Measurements from ENCODE around the gene CLK4.

The CLK4 gene

DNA sequence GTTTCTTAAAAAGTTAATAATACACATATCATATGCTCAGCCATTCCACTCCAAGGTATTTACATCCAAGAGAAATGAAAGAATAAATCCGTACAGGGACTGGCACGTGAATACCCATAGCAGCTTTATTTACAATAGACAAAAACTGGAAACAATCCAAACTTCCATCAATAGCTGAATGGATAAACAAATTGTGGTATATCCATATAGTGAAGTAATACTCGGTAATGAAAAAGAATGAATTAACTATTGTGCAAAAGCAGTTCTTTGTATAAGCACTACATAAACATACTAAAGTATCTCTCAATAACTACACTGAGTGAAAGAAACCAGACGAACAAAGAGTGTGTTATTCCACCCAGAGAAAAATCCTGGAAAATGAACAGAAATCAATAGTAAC lies 54.2 kb downstream of the CLK4 start:
- no peak overlapping the region for H3K27ac ChIP-seq (replicated peaks; ENCODE audit: low read length)
- H3K4ac ChIP-seq (ENCODE audit: low read length): no peak overlapping the region
- H4K8ac ChIP-seq (ENCODE audit: low read depth, low read length): no peak overlapping the region
- no CpG with 5 or more reads among the region's 4 CpGs for WGBS, 2 donors (ENCODE audit: extremely low coverage in 2 of 2, insufficient read length in 2 of 2, insufficient replicate concordance in 1 of 2)
- H2BK120ac ChIP-seq (ENCODE audit: low read depth, low read length): no peak overlapping the region
- no peaks in the 10 kb centered on the region for H3K4me1 ChIP-seq (ENCODE audit: control insufficient read depth in 2 of 2, insufficient read depth in 1 of 2, low read depth in 1 of 2, low read length in 2 of 2)
- no peak overlapping the region for H3K4me3 ChIP-seq (ENCODE audit: low read length in 2 of 2)
- no peaks in the 10 kb centered on the region for H3K79me1 ChIP-seq (ENCODE audit: low read depth, low read length)
- peaks cover 0 to 12% (median 0%) of the 10 kb centered on the region in 3 experiments for H3K27me3 ChIP-seq (ENCODE audit: control insufficient read depth in 3 of 3, insufficient read depth in 3 of 3, low read depth in 1 of 3, low read length in 3 of 3)
- H3K14ac ChIP-seq (ENCODE audit: low read length): no peak overlapping the region
- H2BK15ac ChIP-seq (ENCODE audit: low read length): no peak overlapping the region
- no peak overlapping the region for H3K4me2 ChIP-seq (ENCODE audit: insufficient read depth, low read length, poor library complexity, severe bottlenecking)
- H3K9me3 ChIP-seq (replicated peaks in 1 of 2; ENCODE audit: control insufficient read depth in 2 of 2, insufficient read depth in 1 of 2, low read depth in 1 of 2, low read length in 2 of 2): peaks cover 2 to 13% of the 10 kb centered on the region in 2 donors
- H2AFZ ChIP-seq (ENCODE audit: low read length): no peak overlapping the region
- DNase-seq (ENCODE audit: low spot score): no peak
- no peak overlapping the region for H2BK5ac ChIP-seq (ENCODE audit: low read length)
- no peak overlapping the region for H3K9ac ChIP-seq (ENCODE audit: low read depth, low read length, poor library complexity)
- no peak overlapping the region for H2AK5ac ChIP-seq (ENCODE audit: low read depth, low read length)
- no peaks in the 10 kb centered on the region for H3K36me3 ChIP-seq (replicated peaks in 1 of 2; ENCODE audit: control insufficient read depth in 2 of 2, insufficient read depth in 2 of 2, low read length in 2 of 2)
- no peak overlapping the region for H2BK12ac ChIP-seq (ENCODE audit: low read length)
- H3K23ac ChIP-seq (ENCODE audit: low read depth, low read length, poor library complexity): no peak overlapping the region
- no peak overlapping the region for H4K91ac ChIP-seq (ENCODE audit: low read depth, low read length, poor library complexity)
- H3K18ac ChIP-seq (ENCODE audit: low read length): no peak overlapping the region

DNA sequence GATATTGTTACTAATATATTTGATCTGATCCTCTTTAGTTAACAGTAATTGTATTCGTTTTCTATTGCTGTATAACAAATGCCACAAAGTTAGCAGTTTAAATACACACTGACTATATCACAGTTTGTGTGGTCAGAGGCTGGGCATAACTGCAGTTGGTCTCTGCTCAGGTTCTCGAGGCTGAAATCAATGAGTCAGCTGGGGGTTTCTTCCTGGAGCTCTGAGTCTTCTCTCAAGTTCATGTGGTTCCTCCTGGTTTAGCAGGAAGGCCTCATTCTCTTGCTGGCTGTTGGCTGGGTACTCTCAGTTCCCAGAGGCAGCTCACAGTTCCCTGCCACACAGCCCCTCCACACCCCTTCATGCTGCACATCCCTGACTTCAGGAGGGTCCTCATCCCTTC lies 57.4 kb downstream of the CLK4 start:
- Histone ChIP-seq H3K14ac (ENCODE audit: low read length) (no peak overlapping the region), H3K4me2 (ENCODE audit: insufficient read depth, low read length, poor library complexity, severe bottlenecking) (no peak overlapping the region), H3K18ac (ENCODE audit: low read length) (no peak overlapping the region), H3K36me3 (replicated peaks in 1 of 2; ENCODE audit: control insufficient read depth in 2 of 2, insufficient read depth in 2 of 2, low read length in 2 of 2) (no peaks in the 10 kb centered on the region), H4K91ac (ENCODE audit: low read depth, low read length, poor library complexity) (no peak overlapping the region), H3K27ac (replicated peaks; ENCODE audit: low read length) (no peak overlapping the region), H3K4me1 (ENCODE audit: control insufficient read depth in 2 of 2, insufficient read depth in 1 of 2, low read depth in 1 of 2, low read length in 2 of 2) (peaks cover 0 to 1% of the 10 kb centered on the region in 2 donors), H2AFZ (ENCODE audit: low read length) (no peak overlapping the region), H3K23ac (ENCODE audit: low read depth, low read length, poor library complexity) (no peak overlapping the region), H2BK120ac (ENCODE audit: low read depth, low read length) (no peak overlapping the region), H3K27me3 (ENCODE audit: control insufficient read depth in 3 of 3, insufficient read depth in 3 of 3, low read depth in 1 of 3, low read length in 3 of 3) (peaks cover 0 to 2% (median 0%) of the 10 kb centered on the region in 3 experiments), H3K9ac (ENCODE audit: low read depth, low read length, poor library complexity) (no peak overlapping the region), H2BK12ac (ENCODE audit: low read length) (no peak overlapping the region), H3K4me3 (ENCODE audit: low read length in 2 of 2) (no peak overlapping the region), H3K9me3 (replicated peaks in 1 of 2; ENCODE audit: control insufficient read depth in 2 of 2, insufficient read depth in 1 of 2, low read depth in 1 of 2, low read length in 2 of 2) (peaks cover 2 to 13% of the 10 kb centered on the region in 2 donors), H4K8ac (ENCODE audit: low read depth, low read length) (no peak overlapping the region), H2BK5ac (ENCODE audit: low read length) (no peak overlapping the region), H3K4ac (ENCODE audit: low read length) (no peak overlapping the region), H2BK15ac (ENCODE audit: low read length) (no peak overlapping the region), H2AK5ac (ENCODE audit: low read depth, low read length) (no peak overlapping the region), H3K79me1 (ENCODE audit: low read depth, low read length) (no peaks in the 10 kb centered on the region)
- DNase-seq (ENCODE audit: low spot score): no peak
- WGBS, 2 donors (ENCODE audit: extremely low coverage in 2 of 2, insufficient read length in 2 of 2, insufficient replicate concordance in 1 of 2): no CpG with 5 or more reads among the region's 2 CpGs

DNA sequence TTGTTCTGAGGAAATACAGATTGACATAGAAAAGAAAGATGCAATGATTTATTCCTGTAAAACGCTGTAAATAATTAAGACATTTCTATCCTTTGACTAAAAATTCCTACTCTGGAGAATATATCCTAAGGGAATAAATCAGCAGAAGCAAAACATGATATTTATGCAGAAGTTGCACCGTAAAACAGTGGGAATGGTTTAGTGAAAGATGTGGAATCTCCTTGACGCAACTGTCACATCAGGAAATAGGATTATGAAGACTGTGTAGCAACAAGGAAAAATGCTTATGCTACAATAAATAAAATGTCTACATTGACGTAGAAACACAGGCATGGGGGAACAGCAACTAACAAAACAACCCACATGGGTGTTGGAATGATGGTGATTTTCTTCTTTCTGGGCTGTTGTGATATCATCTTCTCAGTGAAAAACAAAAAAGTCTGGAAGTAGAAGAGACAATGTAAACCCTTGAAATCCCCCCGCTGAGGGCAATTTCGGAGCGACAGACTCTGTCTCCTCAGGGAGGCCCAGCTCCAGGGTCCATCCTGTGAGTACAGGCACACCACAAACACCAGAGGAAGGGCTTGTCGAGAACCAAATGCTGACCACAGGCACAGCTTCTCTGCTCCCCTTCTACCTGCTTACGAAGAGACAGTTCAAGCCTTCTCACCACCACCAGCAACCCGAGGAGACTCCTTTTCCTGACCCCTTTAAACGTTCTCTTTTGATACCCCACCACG lies 61.9 kb downstream of the CLK4 start:
- Histone ChIP-seq H3K14ac (ENCODE audit: low read length) (no peak overlapping the region), H2AFZ (ENCODE audit: low read length) (no peak overlapping the region), H2AK5ac (ENCODE audit: low read depth, low read length) (no peak overlapping the region), H3K23ac (ENCODE audit: low read depth, low read length, poor library complexity) (no peak overlapping the region), H3K9me3 (replicated peaks in 1 of 2; ENCODE audit: control insufficient read depth in 2 of 2, insufficient read depth in 1 of 2, low read depth in 1 of 2, low read length in 2 of 2) (peaks cover 0 to 4% of the 10 kb centered on the region in 2 donors), H3K79me1 (ENCODE audit: low read depth, low read length) (no peaks in the 10 kb centered on the region), H3K27ac (replicated peaks; ENCODE audit: low read length) (no peak overlapping the region), H2BK5ac (ENCODE audit: low read length) (no peak overlapping the region), H3K4ac (ENCODE audit: low read length) (no peak overlapping the region), H2BK120ac (ENCODE audit: low read depth, low read length) (no peak overlapping the region), H3K36me3 (replicated peaks in 1 of 2; ENCODE audit: control insufficient read depth in 2 of 2, insufficient read depth in 2 of 2, low read length in 2 of 2) (no peaks in the 10 kb centered on the region), H4K8ac (ENCODE audit: low read depth, low read length) (no peak overlapping the region), H3K9ac (ENCODE audit: low read depth, low read length, poor library complexity) (no peak overlapping the region), H3K4me1 (ENCODE audit: control insufficient read depth in 2 of 2, insufficient read depth in 1 of 2, low read depth in 1 of 2, low read length in 2 of 2) (peaks cover 0 to 3% of the 10 kb centered on the region in 2 donors), H3K4me2 (ENCODE audit: insufficient read depth, low read length, poor library complexity, severe bottlenecking) (no peak overlapping the region), H2BK12ac (ENCODE audit: low read length) (no peak overlapping the region), H3K27me3 (ENCODE audit: control insufficient read depth in 3 of 3, insufficient read depth in 3 of 3, low read depth in 1 of 3, low read length in 3 of 3) (peaks cover 0 to 4% (median 0%) of the 10 kb centered on the region in 3 experiments), H3K18ac (ENCODE audit: low read length) (peak overlapping the region; percentile 70), H3K4me3 (ENCODE audit: low read length in 2 of 2) (no peak overlapping the region), H2BK15ac (ENCODE audit: low read length) (no peak overlapping the region), H4K91ac (ENCODE audit: low read depth, low read length, poor library complexity) (no peak overlapping the region)
- WGBS, 2 donors (ENCODE audit: extremely low coverage in 2 of 2, insufficient read length in 2 of 2, insufficient replicate concordance in 1 of 2): no CpG with 5 or more reads among the region's 12 CpGs
- DNase-seq (ENCODE audit: low spot score): no peak

DNA sequence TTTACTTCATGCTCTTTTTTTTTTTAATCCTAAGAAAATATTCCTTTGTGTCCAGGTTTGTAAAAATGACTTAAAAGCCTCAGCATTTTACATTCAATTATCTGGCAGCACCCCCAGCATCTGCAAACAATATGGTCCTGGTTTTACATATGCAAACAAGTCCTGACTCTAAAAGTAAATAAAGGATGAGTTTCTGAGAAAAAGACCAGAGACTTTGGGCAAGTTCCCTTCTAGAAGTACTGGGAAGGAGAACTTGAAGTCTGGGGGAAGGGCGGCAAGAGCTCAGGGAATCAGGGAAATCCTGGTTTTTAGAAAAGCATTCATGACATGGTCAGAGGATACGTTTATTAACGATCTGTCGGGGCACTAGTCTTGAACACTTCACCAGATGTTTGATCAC lies 62.5 kb downstream of the CLK4 start:
- Histone ChIP-seq H2AK5ac (ENCODE audit: low read depth, low read length) (no peak overlapping the region), H3K27ac (replicated peaks; ENCODE audit: low read length) (no peak overlapping the region), H3K4me3 (ENCODE audit: low read length in 2 of 2) (no peak overlapping the region), H3K27me3 (ENCODE audit: control insufficient read depth in 3 of 3, insufficient read depth in 3 of 3, low read depth in 1 of 3, low read length in 3 of 3) (peaks cover 0 to 4% (median 0%) of the 10 kb centered on the region in 3 experiments), H3K23ac (ENCODE audit: low read depth, low read length, poor library complexity) (no peak overlapping the region), H3K18ac (ENCODE audit: low read length) (no peak overlapping the region), H4K91ac (ENCODE audit: low read depth, low read length, poor library complexity) (no peak overlapping the region), H3K79me1 (ENCODE audit: low read depth, low read length) (no peaks in the 10 kb centered on the region), H3K4me1 (ENCODE audit: control insufficient read depth in 2 of 2, insufficient read depth in 1 of 2, low read depth in 1 of 2, low read length in 2 of 2) (peaks cover 0 to 3% of the 10 kb centered on the region in 2 donors), H3K4me2 (ENCODE audit: insufficient read depth, low read length, poor library complexity, severe bottlenecking) (no peak overlapping the region), H2BK120ac (ENCODE audit: low read depth, low read length) (no peak overlapping the region), H3K36me3 (replicated peaks in 1 of 2; ENCODE audit: control insufficient read depth in 2 of 2, insufficient read depth in 2 of 2, low read length in 2 of 2) (no peaks in the 10 kb centered on the region), H2AFZ (ENCODE audit: low read length) (no peak overlapping the region), H3K14ac (ENCODE audit: low read length) (no peak overlapping the region), H3K4ac (ENCODE audit: low read length) (no peak overlapping the region), H2BK15ac (ENCODE audit: low read length) (no peak overlapping the region), H3K9me3 (replicated peaks in 1 of 2; ENCODE audit: control insufficient read depth in 2 of 2, insufficient read depth in 1 of 2, low read depth in 1 of 2, low read length in 2 of 2) (peaks cover 0 to 4% of the 10 kb centered on the region in 2 donors), H4K8ac (ENCODE audit: low read depth, low read length) (no peak overlapping the region), H2BK12ac (ENCODE audit: low read length) (no peak overlapping the region), H2BK5ac (ENCODE audit: low read length) (no peak overlapping the region), H3K9ac (ENCODE audit: low read depth, low read length, poor library complexity) (no peak overlapping the region)
- WGBS, 2 donors (ENCODE audit: extremely low coverage in 2 of 2, insufficient read length in 2 of 2, insufficient replicate concordance in 1 of 2): no CpG with 5 or more reads among the region's 4 CpGs
- DNase-seq (ENCODE audit: low spot score): no peak

Measured in neuronal stem cell (in vitro differentiated cells).